GM12878 (cell line): ENCODE results near the gene TNRC6C. TPM values are rescaled to one million over a fixed set of nuclear protein-coding genes. Genes with fewer than 3 reads are reported as not detected.

Source experiments
- ATAC-seq: fragments of 200-7000 bp; cut with Tn5 transposase; 3 replicates; pipeline ENCODE4 v1.9.1; 2020; ENCODE audit warnings: mild to moderate bottlenecking, moderate library complexity
- BruUV-seq: library from RNA; stranded (reverse); fragments of 400-500 nt; replicated peaks from 2 replicates; lab custom pipeline; 2021; lab: Mats Ljungman, UMichigan
- CTCF ChIA-PET: fragments of 300-600 bp; sonication (Branson Sonifier 250); formaldehyde crosslinking; extraction: SDS; loops from one replicate; lab custom pipeline; 2021; ENCODE audit warnings: inconsistent platforms; lab: Yijun Ruan, JAX
- POLR2A ChIA-PET: fragments of 350-600 bp; formaldehyde crosslinking; extraction: SDS; loops from one replicate; lab custom pipeline; 2021; ENCODE audit warnings: inconsistent platforms; lab: Charles Lee
- RAD21 ChIA-PET: fragments of 300-600 bp; sonication (Branson Sonifier 250); formaldehyde crosslinking; loops from one replicate; lab custom pipeline; 2023; ENCODE audit warnings: antibody characterized with exemption; ENCODE audit not compliant: unreplicated experiment; lab: Charles Lee
- SMC1A ChIA-PET: fragments of 300-600 bp; sonication (Branson Sonifier 250); formaldehyde crosslinking; loops from one replicate; lab custom pipeline; 2023; ENCODE audit not compliant: unreplicated experiment, uncharacterized antibody; lab: Charles Lee
- DNase-seq: peaks from one replicate; pipeline ENCODE4 v3.0.0-alpha.2; 2011; ENCODE audit warnings: low read depth, low spot score
- FAIRE-seq: peaks from 3 replicates; lab custom pipeline; 2011; peaks lifted over from hg19 to GRCh38; lab: Jason Lieb, UNC
- H2AFZ ChIP-seq: 2 replicates; pipeline ENCODE4 v1.6.0; 2011; ENCODE audit warnings: low read depth, low read length, control low read depth; ENCODE audit not compliant: control insufficient read depth
- H3K27ac ChIP-seq: 2 replicates; pipeline ENCODE4 v1.5.1; 2011; ENCODE audit warnings: control low read depth; ENCODE audit not compliant: control insufficient read depth, insufficient read depth
- H3K27me3 ChIP-seq, 2 experiments: replicated peaks in 1 of 2; 2 replicates each; pipeline versions ENCODE4 v1.6.0 to v1.6.1; 2011; ENCODE audit warnings: low read length in 1 of 2; ENCODE audit not compliant: control insufficient read depth in 2 of 2, insufficient read depth in 2 of 2
- H3K36me3 ChIP-seq, 2 experiments: 2 replicates each; pipeline ENCODE4 v1.5.1; 2011; ENCODE audit warnings: low read length in 1 of 2; ENCODE audit not compliant: control insufficient read depth in 2 of 2, insufficient read depth in 2 of 2
- H3K4me1 ChIP-seq: 2 replicates; pipeline ENCODE4 v1.6.1; 2011; ENCODE audit warnings: mild to moderate bottlenecking, low read length, moderate library complexity, mixed read lengths; ENCODE audit not compliant: control insufficient read depth, insufficient read depth
- H3K4me2 ChIP-seq: 2 replicates; pipeline ENCODE4 v1.6.0; 2011; ENCODE audit warnings: control low read depth; ENCODE audit not compliant: control insufficient read depth, insufficient read depth
- H3K4me3 ChIP-seq: fragments of 200-600 bp; sonication (generic); 2 replicates; pipeline ENCODE4 v1.5.1; 2016
- H3K79me2 ChIP-seq: 2 replicates; pipeline ENCODE4 v1.6.0; 2011; ENCODE audit warnings: low read length; ENCODE audit not compliant: control insufficient read depth, insufficient read depth
- H3K9ac ChIP-seq: 2 replicates; pipeline ENCODE4 v1.8.0; 2011; ENCODE audit warnings: low read length, control low read depth, mixed read lengths; ENCODE audit not compliant: control insufficient read depth, insufficient read depth
- H3K9me3 ChIP-seq: replicated peaks from 3 replicates; pipeline ENCODE4 v1.5.1; 2011; ENCODE audit warnings: mild to moderate bottlenecking, low read length; ENCODE audit not compliant: control insufficient read depth, insufficient read depth
- H4K20me1 ChIP-seq: 2 replicates; pipeline ENCODE4 v1.6.0; 2011; ENCODE audit not compliant: control insufficient read depth, insufficient read depth
- CBX3 ChIP-seq: fragments of 200-600 bp; sonication (generic); IDR thresholded peaks from 2 replicates; pipeline ENCODE4 v1.6.1; 2016; ENCODE audit warnings: low read depth, borderline replicate concordance
- HCFC1 ChIP-seq: fragments of 150-350 bp; IDR thresholded peaks from 2 replicates; pipeline ENCODE4 v1.6.1; 2014; ENCODE audit warnings: low read length
- HSF1 ChIP-seq: fragments of 150-350 bp; IDR thresholded peaks from 2 replicates; pipeline ENCODE4 v1.6.1; 2014; ENCODE audit warnings: mild to moderate bottlenecking, low read depth, low read length
- JUND ChIP-seq: IDR thresholded peaks from 2 replicates; pipeline ENCODE4 v1.6.1; 2012; ENCODE audit warnings: low read depth, mild to moderate bottlenecking, low read length, improper control_type of control experiment, moderate library complexity
- NRF1 ChIP-seq: conservative IDR thresholded peaks from 2 replicates; pipeline ENCODE4 v1.6.1; 2011; ENCODE audit warnings: mild to moderate bottlenecking, low read depth, low read length, improper control_type of control experiment
- PKNOX1 ChIP-seq: fragments of 450-650 bp; IDR thresholded peaks from 2 replicates; pipeline ENCODE4 v1.6.1; 2016; ENCODE audit warnings: mild to moderate bottlenecking
- RAD21 ChIP-seq: IDR thresholded peaks from 2 replicates; pipeline ENCODE4 v1.6.1; 2011; ENCODE audit warnings: mild to moderate bottlenecking, low read depth, low read length, moderate library complexity; ENCODE audit not compliant: insufficient read depth
- SMAD5 ChIP-seq: IDR thresholded peaks from 2 replicates; pipeline ENCODE4 v1.6.1; 2016; ENCODE audit warnings: antibody characterized with exemption, low read depth
- TCF7 ChIP-seq: IDR thresholded peaks from 2 replicates; pipeline ENCODE4 v1.6.1; 2014; ENCODE audit warnings: antibody characterized with exemption, borderline replicate concordance
- ZNF24 ChIP-seq: fragments of 450-650 bp; IDR thresholded peaks from 2 replicates; pipeline ENCODE4 v1.6.1; 2017; ENCODE audit warnings: antibody characterized with exemption, mild to moderate bottlenecking
- WGBS: methylation state at CpG from one replicate; pipeline ENCODE4 v1.1.6; 2016; ENCODE audit warnings: low lambda C conversion rate; ENCODE audit not compliant: insufficient replicate concordance, insufficient coverage; ENCODE audit errors: missing lambda C conversion rate; 5-methylcytosine and 5-hydroxymethylcytosine counted together
- in situ Hi-C: fragments of 300-500 bp; cut with MboI; formaldehyde crosslinking; loops from 9 replicates; pipeline ENCODE4 v1.14.3; 2018; ENCODE audit warnings: mixed read lengths
- intact Hi-C: fragments of 100-400 bp; cut with micrococcal nuclease; formaldehyde crosslinking; loops from one replicate; pipeline ENCODE4 v1.14.2; 2022; ENCODE audit not compliant: unreplicated experiment
- polyA plus RNA-seq, 11 experiments: library from polyadenylated mRNA; depleted of rRNA in 4 of 11; unstranded in 6 of 11; stranded (reverse) in 5 of 11; fragments of >200 nt; fragmentation: Nextera tagmentation in 4 of 11; fragmentation: Illumina TruSeq in 1 of 11; extraction: Ambion mirVana in 4 of 11; extraction: Trizol in 1 of 11; gene quantifications; 1 replicate in 1 of 11; 2 replicates in 10 of 11; pipeline versions ENCODE4 v1.2.1 to v1.2.3, GENCODE V29; 2011 to 2016; ENCODE audit warnings: inconsistent platforms in 2 of 11, missing spikeins in 2 of 11, low read depth in 1 of 11
- total RNA-seq, 4 experiments: library from RNA; depleted of rRNA in 3 of 4; stranded (reverse); fragments of >200 nt in 3 of 4; fragmentation: Illumina TruSeq in 1 of 4; extraction: Trizol in 1 of 4; gene quantifications; 2 replicates each; pipeline versions ENCODE4 v1.2.1 to v1.2.3, GENCODE V29; 2013 to 2021

The TNRC6C gene
- total and polyA plus RNA-seq, 10 of the 15 experiments (the other 5 are each of a cell fraction or from before 2014, with no cell fraction given): 0.40 to 6.1 (median 0.96) TPM

- TF ChIP-seq TCF7 (no peak), PKNOX1 (no peak), HCFC1 (no peak), SMAD5 (no peak), CBX3 (no peak), NRF1 (no peak), ZNF24 (no peak), RAD21 (no peak), JUND (no peak), HSF1 (no peak)
- Histone ChIP-seq H3K9ac (no peak overlapping the region), H2AFZ (no peak overlapping the region), H3K36me3 (peaks cover 8 to 9% of the 10 kb centered on the region in 2 experiments), H3K27ac (no peak overlapping the region), H3K4me1 (no peaks in the 10 kb centered on the region), H3K27me3 (no peaks in the 10 kb centered on the region), H3K4me2 (no peak overlapping the region), H4K20me1 (no peaks in the 10 kb centered on the region), H3K4me3 (no peak overlapping the region), H3K79me2 (no peaks in the 10 kb centered on the region), H3K9me3 (no peaks in the 10 kb centered on the region; the same call in 2 of the 3 replicates)
- RAD21 ChIA-PET: no interaction called here
- POLR2A ChIA-PET: interaction anchor here (0.5 to 0.6 kb wide), 3 partner anchors 20 to 264 kb away, joined by 4 to 6 read pairs (median 5); no protein-coding TSS in a partner anchor
- intact Hi-C loops (no loop called here), in situ Hi-C loops (no loop called here)
- FAIRE-seq: no peak
- DNase-seq: no peak
- ATAC-seq: no peak
- SMC1A ChIA-PET: no interaction called here
- TSS peak; percentile 56 for BruUV-seq
- 80% methylated on average over 13 of the region's 13 CpGs for WGBS
- CTCF ChIA-PET: interaction anchor here (1.0 to 3.5 kb wide), 6 partner anchors 17 to 86 kb away, joined by 3 to 15 read pairs (median 4); no protein-coding TSS in a partner anchor
Observed at GRCh38 chr17:78105551-78105950, 147.0 kb downstream of the TNRC6C start.
